GM21390 (cell line): ENCODE results near the gene TMF1.

Source experiments
- ATAC-seq: cut with Tn5 transposase; IDR thresholded peaks from one replicate; pipeline ENCODE4 v1.9.1; 2021; ENCODE audit not compliant: unreplicated experiment

Gene TMF1

DNA sequence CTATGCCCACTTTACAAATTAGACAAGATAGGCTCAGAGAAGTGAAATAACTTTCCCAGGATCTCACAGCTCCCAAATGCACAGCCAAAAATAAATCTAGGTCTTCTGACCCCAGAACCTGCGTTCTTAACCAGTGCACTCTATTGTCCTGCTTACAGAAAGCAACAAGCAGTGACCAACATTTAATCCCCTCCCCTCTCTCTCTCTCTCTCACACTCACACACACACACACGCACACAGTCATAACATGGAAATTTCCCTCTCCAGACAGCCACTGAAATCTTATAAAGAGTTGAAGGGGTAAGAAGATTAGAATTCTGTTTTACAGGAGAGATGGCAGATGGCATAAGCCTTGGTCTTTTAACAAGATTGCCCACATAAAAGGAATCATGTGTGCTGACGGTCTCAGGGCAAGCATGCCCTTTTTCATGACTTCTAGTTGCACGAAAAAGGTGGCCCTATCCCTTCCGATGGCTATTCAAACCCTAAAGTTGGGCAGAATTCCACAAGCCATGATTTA is 68.1 kb downstream of the TMF1 start:
- no peak for ATAC-seq

DNA sequence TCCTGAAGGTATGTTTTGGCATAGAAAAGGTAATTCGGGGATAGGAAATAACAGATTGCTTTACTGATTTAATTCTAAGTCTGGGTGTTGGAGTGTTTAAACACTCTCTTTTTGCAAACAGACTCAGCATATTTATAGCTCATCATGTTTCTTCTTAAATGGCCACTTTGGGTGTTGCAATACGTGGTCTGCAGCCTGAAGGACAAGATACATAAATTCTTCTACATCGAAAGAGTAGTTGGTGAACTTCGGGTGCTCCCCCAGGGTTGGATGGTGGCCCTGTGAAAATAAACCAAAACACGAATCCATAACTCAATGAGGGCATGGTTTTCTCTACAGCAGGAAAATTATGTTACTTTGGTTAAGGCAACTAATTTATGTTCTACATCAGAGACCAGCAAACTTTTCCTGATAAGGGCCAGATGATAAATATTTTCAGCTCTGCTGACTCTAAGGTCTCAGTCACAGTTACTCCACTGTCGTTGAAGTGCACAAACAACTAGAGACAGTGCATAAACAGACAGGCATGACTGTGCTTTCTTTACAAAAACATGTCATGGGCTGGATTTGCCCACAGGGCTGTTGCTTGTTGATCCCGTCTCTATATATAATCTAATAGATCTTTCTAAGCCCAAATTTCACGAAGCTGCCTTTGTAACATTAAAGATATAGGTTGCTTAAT is 74.5 kb downstream of the TMF1 start:
- no peak for ATAC-seq

- no peak for ATAC-seq
These were observed 77.4 kb downstream of the TMF1 start for GRCh38 chr3:68974711-68975110.

DNA sequence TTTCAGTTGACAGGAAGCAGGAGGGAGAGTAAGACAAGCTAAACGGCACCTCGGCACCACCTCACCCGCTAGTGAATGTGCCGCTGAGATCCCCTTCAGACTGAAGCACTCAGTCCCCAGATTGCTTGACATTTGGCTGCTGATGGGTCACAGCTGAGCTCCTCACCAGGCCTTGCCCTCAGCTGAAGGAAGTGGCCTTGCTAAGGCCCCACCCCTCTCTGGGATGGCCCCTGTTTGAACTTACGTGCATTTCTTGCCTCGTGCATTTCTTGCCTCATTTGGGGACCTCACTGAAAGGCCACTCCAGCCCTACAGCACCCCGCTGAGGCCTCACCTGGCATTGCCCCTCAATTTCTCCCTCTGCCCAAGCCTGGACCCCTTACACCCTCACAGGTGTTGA is 78.5 kb downstream of the TMF1 start:
- ATAC-seq, result no peak

GRCh38 chr3:68972358-68972979 is 79.7 kb downstream of the TMF1 start:
- peak; percentile 79 for ATAC-seq
